Ecto neural progenitor cell (in vitro differentiated cells): Measurements from ENCODE around the gene TLX1.
"Not testable (repeated sequence)": the region's sequence is repeated elsewhere in the genome, so short reads cannot be mapped to it uniquely, and the experiment has no call there.

Source experiments
- DNase-seq: peaks from one replicate; pipeline ENCODE4 v3.0.0-alpha.2; 2018; ENCODE audit warnings: low spot score

TLX1 gene

GRCh38 chr10:101152316-101152715, 21.2 kb downstream of the TLX1 start:
- DNase-seq = no peak

- DNase-seq = not testable (repeated sequence)
Measured at GRCh38 chr10:101154506-101154905, 23.4 kb downstream of the TLX1 start.

- DNase-seq = no peak
Measured at GRCh38 chr10:101155896-101156295, 24.8 kb downstream of the TLX1 start.

DNA sequence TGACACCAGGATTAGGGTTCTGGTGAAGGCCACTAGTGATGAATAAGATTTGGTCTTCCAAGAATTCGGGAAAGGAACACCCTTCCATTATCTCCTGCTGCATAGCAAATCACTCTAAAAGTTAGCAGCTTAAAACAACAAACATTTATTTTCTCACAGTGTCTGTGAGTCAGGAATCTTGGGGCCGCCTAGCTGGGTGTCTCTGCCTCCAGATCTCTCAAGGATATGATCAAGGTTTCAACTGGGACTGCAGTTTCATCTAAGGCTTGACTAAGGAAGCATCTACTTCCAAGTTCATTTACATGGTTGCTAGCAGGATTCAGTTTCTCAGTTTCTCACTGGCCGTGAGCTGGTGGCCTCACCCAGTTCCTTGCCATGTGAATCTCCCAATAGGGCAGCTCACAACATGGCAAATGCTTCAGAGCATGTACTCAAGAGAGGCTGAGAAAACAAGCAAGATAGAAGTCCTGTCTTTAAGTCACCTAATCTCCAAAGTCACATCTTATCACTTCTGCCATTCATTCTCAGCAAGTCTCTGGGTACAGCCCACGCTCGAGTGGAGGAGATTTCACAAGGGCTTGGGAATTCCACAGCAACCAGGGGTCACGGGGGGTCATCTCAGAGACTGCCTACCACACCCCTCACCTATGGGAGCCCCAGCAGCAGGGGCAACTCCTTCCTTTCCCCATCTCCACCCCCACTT, 26.8 kb downstream of the TLX1 start:
- no peak for DNase-seq

GRCh38 chr10:101158459-101159058, 27.5 kb downstream of the TLX1 start:
- no peak for DNase-seq

DNA sequence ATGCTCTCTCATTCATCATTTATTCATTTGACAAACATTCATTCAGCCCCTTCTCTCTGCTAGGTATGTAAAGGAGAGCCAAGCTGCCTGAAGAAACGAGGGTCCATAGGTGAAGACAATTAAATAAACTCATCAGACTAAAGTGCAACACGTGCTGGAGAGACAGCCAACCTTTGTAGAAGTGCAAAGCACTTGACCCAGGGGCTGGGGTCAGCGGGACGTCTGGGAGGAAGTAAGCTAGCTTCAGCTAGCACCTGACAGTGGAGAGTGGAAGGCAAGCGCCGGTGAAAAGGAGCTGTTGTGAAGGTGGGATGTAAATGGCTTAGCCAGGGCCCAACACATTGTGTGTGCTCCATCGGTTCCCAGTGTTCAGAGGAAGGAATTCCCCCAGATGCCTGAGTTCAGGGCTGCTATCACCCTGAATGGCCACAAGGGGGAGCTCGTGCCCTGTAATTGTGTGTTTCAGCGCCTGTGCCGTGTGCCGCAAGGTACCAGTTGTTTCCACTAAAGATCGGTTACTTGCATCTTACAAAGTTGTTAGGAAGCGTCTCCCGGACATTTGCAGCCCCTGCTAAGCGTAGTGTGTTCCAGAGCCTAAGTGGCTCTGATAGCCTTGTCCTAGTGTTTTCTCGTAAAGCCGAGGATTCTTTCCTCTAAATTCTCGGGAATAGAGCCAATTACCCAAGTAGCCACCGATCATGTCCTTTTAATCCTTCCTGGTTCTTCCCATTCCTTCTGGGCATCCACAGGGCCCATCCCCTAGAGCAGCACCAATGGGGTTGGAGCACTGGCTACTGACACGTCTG, 30.6 kb downstream of the TLX1 start:
- DNase-seq = peak; percentile 87

DNA sequence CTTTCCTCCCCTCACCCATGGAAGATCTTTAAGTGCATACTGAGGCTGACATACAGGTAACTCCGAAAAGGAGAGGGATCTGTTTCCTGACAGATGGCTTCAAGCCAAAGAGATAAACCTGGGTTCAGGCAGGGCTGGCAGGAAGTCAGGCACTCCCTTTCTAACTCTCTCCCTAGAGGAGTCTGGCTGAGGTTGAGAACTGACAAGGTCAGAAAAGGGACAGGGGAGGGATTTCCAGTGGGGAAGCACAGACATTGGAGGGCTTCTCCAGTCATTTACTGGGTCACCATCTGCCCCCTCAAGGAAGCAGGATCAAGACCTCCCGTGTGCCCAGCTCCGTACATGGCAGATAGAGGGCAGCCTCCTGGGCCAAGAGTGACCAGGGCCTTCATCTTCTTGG, 31.6 kb downstream of the TLX1 start:
- no peak for DNase-seq

DNA sequence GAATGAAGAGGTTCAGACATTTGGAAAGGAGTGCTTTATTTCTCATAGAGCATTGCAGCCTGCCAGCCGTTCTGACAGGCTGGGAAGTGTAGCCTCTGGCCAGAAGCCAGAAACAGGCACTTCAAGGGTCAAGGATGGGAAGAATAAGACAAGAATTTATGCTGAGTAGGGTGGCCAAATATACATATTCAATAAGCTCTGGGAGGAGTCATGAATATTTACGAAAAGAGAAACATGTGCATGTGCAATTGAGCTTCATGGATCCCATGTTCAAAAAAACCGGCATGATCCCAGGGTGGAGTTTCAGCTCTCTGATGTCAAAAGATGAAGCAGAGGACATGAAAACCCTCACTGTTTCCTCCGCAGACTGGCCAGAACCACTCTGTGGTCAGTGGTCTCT, 32.9 kb downstream of the TLX1 start:
- DNase-seq = no peak

GRCh38 chr10:101165736-101166135, 34.6 kb downstream of the TLX1 start:
- DNase-seq = no peak

DNA sequence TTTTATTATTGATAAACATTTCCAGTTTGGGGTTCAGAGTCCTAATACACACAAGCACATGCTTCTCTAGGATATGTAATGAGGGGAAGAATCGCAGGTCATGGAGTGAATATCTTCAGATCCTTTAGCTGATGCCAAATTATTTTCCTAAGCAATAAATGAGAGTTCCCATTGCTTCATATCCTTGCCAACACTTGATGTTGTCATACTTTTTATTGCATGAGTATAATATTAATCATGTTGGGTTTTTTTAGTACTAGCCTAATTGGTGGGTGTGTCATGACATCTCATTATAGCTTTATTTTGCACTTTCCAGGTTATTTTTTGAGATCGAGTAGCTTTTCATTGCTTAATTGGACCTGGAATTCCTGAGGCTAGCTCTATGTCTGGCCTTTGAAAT, 35.3 kb downstream of the TLX1 start:
- no peak for DNase-seq

DNA sequence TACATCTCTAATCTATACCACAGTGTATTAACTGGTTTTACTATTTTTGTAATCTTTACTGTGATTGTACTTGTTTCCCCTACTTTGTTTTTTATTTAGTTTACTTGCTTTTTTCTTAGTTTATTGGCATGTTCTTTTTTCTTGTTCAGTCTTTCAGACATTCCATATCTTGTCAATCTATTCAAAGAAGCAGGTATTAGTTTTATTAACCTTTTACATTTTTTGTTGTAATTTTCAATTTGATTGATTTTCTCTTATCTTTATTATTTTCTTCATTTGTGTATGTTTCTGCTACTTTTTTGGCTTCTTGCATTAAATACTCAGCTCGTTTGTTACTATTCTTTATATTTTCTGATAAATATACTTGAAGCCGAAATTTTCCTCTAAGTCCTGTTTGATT, 41.6 kb downstream of the TLX1 start:
- no peak for DNase-seq

DNA sequence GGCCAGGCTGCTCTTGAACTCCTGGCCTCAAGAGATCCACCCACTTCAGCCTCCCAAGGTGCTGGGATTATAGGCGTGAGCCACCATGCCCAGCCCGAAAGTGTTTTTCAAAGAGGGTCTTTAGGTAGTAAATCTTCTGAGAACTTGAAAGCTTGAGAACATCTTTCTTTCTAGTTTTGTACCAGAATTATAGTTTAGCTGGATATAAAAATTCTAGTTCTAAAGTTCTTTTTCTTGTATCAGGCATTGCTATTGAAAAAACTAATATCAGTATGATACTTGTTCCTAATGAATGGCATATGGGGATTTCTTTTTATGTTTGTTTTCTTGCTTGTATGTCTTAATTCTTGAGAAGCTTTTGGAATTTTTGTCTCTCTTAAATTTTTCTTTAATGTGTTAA, 43.2 kb downstream of the TLX1 start:
- DNase-seq = no peak

DNA sequence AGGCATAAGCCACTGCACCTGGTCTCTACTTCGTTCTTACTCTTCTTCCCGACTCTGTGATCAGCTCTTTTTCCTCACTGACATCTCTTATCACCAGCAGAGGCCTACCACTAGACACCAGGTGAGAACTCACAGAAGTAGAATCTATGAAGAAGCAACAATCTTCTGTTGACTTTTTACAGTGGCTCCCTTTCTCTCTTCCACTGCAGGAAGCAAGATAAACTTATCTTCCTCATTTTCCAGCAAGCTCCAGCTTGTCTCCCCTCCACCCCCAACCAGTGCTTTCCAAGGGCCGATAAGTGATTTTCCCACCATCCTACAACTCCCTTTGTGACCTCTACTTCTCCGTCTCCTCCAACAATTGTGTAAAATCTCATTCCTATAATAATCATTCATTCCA, 45.5 kb downstream of the TLX1 start:
- no peak for DNase-seq

DNA sequence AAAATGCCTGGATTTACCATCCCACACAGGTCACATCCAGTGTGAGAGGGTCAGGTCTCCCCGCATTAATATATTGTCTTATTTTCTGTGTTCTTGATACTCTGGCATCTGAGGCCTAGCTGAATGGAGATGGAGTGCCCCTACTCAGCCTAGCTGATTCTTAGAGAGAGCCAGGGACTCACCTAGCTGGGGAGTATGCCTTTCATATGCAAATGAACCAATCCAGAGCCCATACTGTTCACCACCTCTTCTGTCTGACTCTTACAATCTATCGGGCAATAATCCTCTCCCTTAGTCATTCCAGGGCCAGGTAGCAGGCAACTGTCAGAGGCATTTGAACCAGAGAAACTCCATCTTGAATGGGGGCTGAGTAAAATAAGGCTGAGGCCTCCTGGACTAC, 51.8 kb downstream of the TLX1 start:
- no peak for DNase-seq

GRCh38 chr10:101183458-101184183, 52.5 kb downstream of the TLX1 start:
- DNase-seq = no peak
